IMR-90 (cell line): ENCODE results near the gene TMEM238. TPM values are rescaled to one million over a fixed set of nuclear protein-coding genes. Genes with fewer than 3 reads are reported as not detected.

Source experiments
- ATAC-seq: fragments of 200-7000 bp; cut with Tn5 transposase; 2 replicates; pipeline ENCODE4 v1.9.1; 2020; ENCODE audit warnings: low read depth, mild to moderate bottlenecking, moderate library complexity
- BruUV-seq: library from RNA; stranded (reverse); fragments of 400-500 nt; replicated peaks from 2 replicates; lab custom pipeline; 2021; lab: Mats Ljungman, UMichigan
- CTCF ChIA-PET: fragments of 300-600 bp; formaldehyde crosslinking; extraction: SDS; loops from one replicate; lab custom pipeline; 2021; ENCODE audit warnings: antibody characterized with exemption; lab: Yijun Ruan, JAX
- POLR2A ChIA-PET: fragments of 300-600 bp; sonication (Branson Sonifier 250); formaldehyde crosslinking; loops from one replicate; lab custom pipeline; 2022; ENCODE audit warnings: antibody characterized with exemption; ENCODE audit not compliant: unreplicated experiment; lab: Charles Lee
- DNase-seq: peaks from one replicate; pipeline ENCODE4 v3.0.0; 2013
- H2AFZ ChIP-seq: replicated peaks from 2 replicates; pipeline ENCODE3; 2013; ENCODE audit warnings: low read length, mild to moderate bottlenecking; ENCODE audit not compliant: poor library complexity
- H2AK5ac ChIP-seq: 2 replicates; pipeline ENCODE4 v1.6.1; 2013; ENCODE audit warnings: low read depth, low read length, inconsistent platforms
- H2AK9ac ChIP-seq: replicated peaks from 2 replicates; pipeline ENCODE3; 2013; ENCODE audit warnings: mild to moderate bottlenecking, low read depth, low read length, moderate library complexity; ENCODE audit not compliant: poor library complexity
- H2BK120ac ChIP-seq: 2 replicates; pipeline ENCODE4 v1.6.1; 2013; ENCODE audit warnings: low read depth, low read length, inconsistent platforms
- H2BK15ac ChIP-seq: 3 replicates; pipeline ENCODE4 v1.6.1; 2013; ENCODE audit warnings: low read depth, low read length, inconsistent platforms
- H2BK20ac ChIP-seq: 2 replicates; pipeline ENCODE4 v1.6.1; 2013; ENCODE audit warnings: low read depth, mild to moderate bottlenecking, inconsistent platforms, low read length, moderate library complexity
- H2BK5ac ChIP-seq: 2 replicates; pipeline ENCODE4 v1.6.1; 2013; ENCODE audit warnings: mild to moderate bottlenecking, low read depth, low read length, inconsistent platforms; ENCODE audit not compliant: poor library complexity, severe bottlenecking
- H3K14ac ChIP-seq: replicated peaks from 2 replicates; pipeline ENCODE4 v1.6.1; 2013; ENCODE audit warnings: low read depth, low read length, inconsistent platforms
- H3K18ac ChIP-seq: 2 replicates; pipeline ENCODE4 v1.6.1; 2013; ENCODE audit warnings: low read depth, low read length, control low read depth
- H3K23ac ChIP-seq: 2 replicates; pipeline ENCODE4 v1.6.1; 2013; ENCODE audit warnings: low read depth, low read length, inconsistent platforms
- H3K27ac ChIP-seq: 2 replicates; pipeline ENCODE4 v1.5.1; 2013; ENCODE audit warnings: mild to moderate bottlenecking, control low read depth, low read length; ENCODE audit not compliant: insufficient read depth
- H3K27me3 ChIP-seq: 2 replicates; pipeline ENCODE4 v1.6.1; 2013; ENCODE audit warnings: low read length; ENCODE audit not compliant: control insufficient read depth, insufficient read depth
- H3K36me3 ChIP-seq: 2 replicates; pipeline ENCODE4 v1.6.1; 2013; ENCODE audit warnings: low read length, mixed read lengths; ENCODE audit not compliant: control insufficient read depth, insufficient read depth
- H3K4ac ChIP-seq: 2 replicates; pipeline ENCODE4 v1.6.1; 2013; ENCODE audit warnings: low read depth, low read length, inconsistent platforms
- H3K4me1 ChIP-seq: 2 replicates; pipeline ENCODE4 v1.6.1; 2013; ENCODE audit warnings: low read length, mixed read lengths; ENCODE audit not compliant: control insufficient read depth, insufficient read depth
- H3K4me2 ChIP-seq: 2 replicates; pipeline ENCODE4 v1.6.1; 2013; ENCODE audit warnings: low read depth, mild to moderate bottlenecking, control low read depth, low read length, moderate library complexity
- H3K4me3 ChIP-seq: 2 replicates; pipeline ENCODE4 v1.5.1; 2013; ENCODE audit warnings: low read depth, mild to moderate bottlenecking, control low read depth, low read length, moderate library complexity; ENCODE audit not compliant: insufficient read depth
- H3K56ac ChIP-seq: 2 replicates; pipeline ENCODE4 v1.6.1; 2013; ENCODE audit warnings: low read length, inconsistent platforms; ENCODE audit not compliant: insufficient read depth; ENCODE audit errors: extremely low read depth
- H3K79me1 ChIP-seq, 2 experiments: 2 replicates each; pipeline ENCODE4 v1.6.1; 2013; ENCODE audit warnings: low read length in 2 of 2, inconsistent platforms in 1 of 2, low read depth in 1 of 2
- H3K9ac ChIP-seq: 2 replicates; pipeline ENCODE4 v1.6.1; 2013; ENCODE audit warnings: low read depth, low read length, control low read depth
- H3K9me1 ChIP-seq: 2 replicates; pipeline ENCODE4 v1.6.1; 2013; ENCODE audit warnings: low read length, inconsistent platforms; ENCODE audit not compliant: insufficient read depth
- H3K9me3 ChIP-seq: 2 replicates; pipeline ENCODE4 v1.6.1; 2013; ENCODE audit warnings: low read length; ENCODE audit not compliant: control insufficient read depth, insufficient read depth
- H4K20me1 ChIP-seq: 2 replicates; pipeline ENCODE4 v1.6.1; 2013; ENCODE audit warnings: low read length, inconsistent platforms; ENCODE audit not compliant: insufficient read depth
- H4K5ac ChIP-seq: 2 replicates; pipeline ENCODE4 v1.6.1; 2013; ENCODE audit warnings: mild to moderate bottlenecking, low read depth, low read length, control low read depth
- H4K8ac ChIP-seq, 2 experiments: 2 replicates each; pipeline ENCODE4 v1.6.1; 2013; ENCODE audit warnings: low read depth in 2 of 2, low read length in 2 of 2, control low read depth in 1 of 2, inconsistent platforms in 1 of 2
- H4K91ac ChIP-seq: 2 replicates; pipeline ENCODE4 v1.6.1; 2013; ENCODE audit warnings: low read depth, low read length, inconsistent platforms; ENCODE audit not compliant: insufficient read depth
- MXI1 ChIP-seq: IDR thresholded peaks from 2 replicates; pipeline ENCODE4 v1.6.1; 2012; ENCODE audit warnings: low read depth, mild to moderate bottlenecking, low read length, moderate library complexity, borderline replicate concordance
- RAD21 ChIP-seq: IDR thresholded peaks from 2 replicates; pipeline ENCODE4 v1.6.1; 2012; ENCODE audit warnings: low read length, improper control_type of control experiment
- WGBS, 2 experiments: methylation state at CpG; one replicate each; pipeline versions ENCODE4 v1.1.5 to v1.1.7; 2013; ENCODE audit warnings: missing lambda C conversion rate in 2 of 2; ENCODE audit not compliant: insufficient read length in 1 of 2; ENCODE audit errors: extremely low coverage in 2 of 2; 5-methylcytosine and 5-hydroxymethylcytosine counted together
- dilution Hi-C: fragments of 300-500 bp; cut with HindIII; formaldehyde crosslinking; loops from one replicate; pipeline ENCODE4 v1.14.3; 2018; ENCODE audit warnings: low sequenced_read_pairs; ENCODE audit not compliant: unreplicated experiment
- in situ Hi-C: fragments of 300-500 bp; cut with MboI; formaldehyde crosslinking; loops from 3 replicates; pipeline ENCODE4 v1.14.3; 2019; ENCODE audit warnings: low sequenced_read_pairs, inconsistent platforms, mixed read lengths
- intact Hi-C: fragments of 100-400 bp; cut with micrococcal nuclease; formaldehyde crosslinking; loops from 2 replicates; pipeline ENCODE4 v1.10.0; 2022
- polyA plus RNA-seq, 3 experiments: library from polyadenylated mRNA; depleted of rRNA; stranded (reverse); fragments of >200 nt; gene quantifications; 2 replicates each; pipeline ENCODE4 v1.2.3, GENCODE V29; 2012; ENCODE audit warnings: low replicate concordance in 1 of 3
- total RNA-seq: library from RNA; depleted of rRNA; stranded (reverse); fragments of >200 nt; gene quantifications from 2 replicates; pipeline ENCODE4 v1.2.3, GENCODE V29; 2012

TMEM238 gene
- total and polyA plus RNA-seq, 2 of the 4 experiments (the other 2 are of a cell fraction) = not detected

GRCh38 chr19:55353803-55354697, 30.0 kb downstream of the TMEM238 start:
- CTCF ChIA-PET = no interaction called here
- Histone ChIP-seq H3K9me1 (no peaks in the 10 kb centered on the region), H2AK5ac (no peak overlapping the region), H3K9ac (0 out of 2 replicates have a peak overlapping the region, but pooled peaks have one; percentile 7), H3K4ac (no peak overlapping the region), H4K8ac (peak overlapping the region in 1 of 2 experiments; percentile 50; a peak in 1 of 4 replicates), H3K18ac (no peak overlapping the region; the same call in 1 of the 2 replicates), H3K14ac (no peak overlapping the region; the same call in 1 of the 2 replicates), H3K23ac (no peak overlapping the region), H3K56ac (no peak overlapping the region), H3K79me1 (no peaks in the 10 kb centered on the region), H4K20me1 (peaks cover 7% of the 10 kb centered on the region; the same call in 1 of the 2 replicates), H2AFZ (peak overlapping the region; percentile 93), H3K4me1 (peaks cover 5% of the 10 kb centered on the region; the same call in 1 of the 2 replicates), H2BK15ac (no peak overlapping the region; the same call in 2 of the 3 replicates), H2BK120ac (no peak overlapping the region), H3K27me3 (peaks cover 43% of the 10 kb centered on the region), H3K4me2 (peak overlapping the region; percentile 86), H4K5ac (no peak overlapping the region), H3K4me3 (peak overlapping the region; percentile 65), H2BK20ac (no peak overlapping the region), H4K91ac (peak overlapping the region; percentile 34; the same call in 1 of the 2 replicates), H3K27ac (peak overlapping the region; percentile 21; the same call in 1 of the 2 replicates), H3K36me3 (no peaks in the 10 kb centered on the region), H3K9me3 (no peaks in the 10 kb centered on the region), H2AK9ac (no peak overlapping the region), H2BK5ac (no peak overlapping the region)
- intact Hi-C loops (no loop called here), in situ Hi-C loops (no loop called here), dilution Hi-C loops (no loop called here)
- BruUV-seq = no TSS peak
- POLR2A ChIA-PET = no interaction called here
- TF ChIP-seq RAD21 (no peak), MXI1 (0 out of 2 replicates have a peak, but pooled peaks have one; percentile 15)
- WGBS, 2 experiments = 0% methylated on average over 23 of the region's 72 CpGs; no CpG with 5 or more reads in 1 of the 2 experiments
- DNase-seq (peak; percentile 43), ATAC-seq (peak; percentile 99)
